ENCODE measurements around the gene JPH3.

JPH3 gene

GRCh38 chr16:87731607-87732006 is 129.3 kb downstream of the JPH3 start:
- DNase-seq (ENCODE audit: low read depth in 2 of 2, low spot score in 1 of 2) = no peak

DNA sequence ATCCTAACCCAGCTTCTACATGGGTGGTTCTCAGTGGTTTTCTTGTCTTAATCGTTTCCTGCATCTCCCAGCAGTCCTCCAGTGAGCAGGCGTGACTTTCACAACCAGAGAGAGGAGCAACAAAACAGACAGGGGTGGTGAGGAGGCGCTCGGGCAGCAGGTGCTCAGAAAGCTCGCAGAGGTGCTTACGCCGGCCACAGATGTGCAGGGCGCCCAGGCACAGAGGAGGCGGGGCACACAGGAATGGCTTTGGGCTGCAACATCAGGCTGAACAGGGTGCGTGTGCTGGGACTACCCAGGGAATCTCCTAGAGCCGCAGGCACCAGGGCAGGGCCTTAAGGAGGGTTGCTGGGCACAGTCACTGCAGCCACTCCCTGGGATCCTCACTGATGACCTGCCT is 130.9 kb downstream of the JPH3 start:
- no peak for DNase-seq (ENCODE audit: low read depth in 2 of 2, low spot score in 1 of 2)

DNA sequence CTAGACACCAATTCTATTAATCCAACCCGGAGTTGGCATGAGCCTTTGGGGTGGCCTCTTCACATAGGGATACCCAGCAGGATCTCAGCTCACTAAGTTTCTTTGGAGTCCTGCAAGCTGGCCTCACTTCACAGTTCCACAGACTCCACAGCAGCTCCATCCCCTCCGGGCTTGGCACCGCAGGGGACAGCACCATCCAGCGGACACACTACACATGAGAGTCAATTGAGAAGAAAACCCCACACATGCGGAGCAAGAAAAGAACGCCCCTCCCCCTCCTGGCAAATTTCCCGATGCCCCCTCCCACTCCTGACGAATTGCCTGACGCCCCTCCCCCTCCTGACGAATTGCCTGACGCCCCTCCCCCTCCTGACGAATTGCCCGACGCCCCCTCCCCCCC is 132.3 kb downstream of the JPH3 start:
- DNase-seq (ENCODE audit: low read depth in 2 of 2, low spot score in 1 of 2) = no peak

DNA sequence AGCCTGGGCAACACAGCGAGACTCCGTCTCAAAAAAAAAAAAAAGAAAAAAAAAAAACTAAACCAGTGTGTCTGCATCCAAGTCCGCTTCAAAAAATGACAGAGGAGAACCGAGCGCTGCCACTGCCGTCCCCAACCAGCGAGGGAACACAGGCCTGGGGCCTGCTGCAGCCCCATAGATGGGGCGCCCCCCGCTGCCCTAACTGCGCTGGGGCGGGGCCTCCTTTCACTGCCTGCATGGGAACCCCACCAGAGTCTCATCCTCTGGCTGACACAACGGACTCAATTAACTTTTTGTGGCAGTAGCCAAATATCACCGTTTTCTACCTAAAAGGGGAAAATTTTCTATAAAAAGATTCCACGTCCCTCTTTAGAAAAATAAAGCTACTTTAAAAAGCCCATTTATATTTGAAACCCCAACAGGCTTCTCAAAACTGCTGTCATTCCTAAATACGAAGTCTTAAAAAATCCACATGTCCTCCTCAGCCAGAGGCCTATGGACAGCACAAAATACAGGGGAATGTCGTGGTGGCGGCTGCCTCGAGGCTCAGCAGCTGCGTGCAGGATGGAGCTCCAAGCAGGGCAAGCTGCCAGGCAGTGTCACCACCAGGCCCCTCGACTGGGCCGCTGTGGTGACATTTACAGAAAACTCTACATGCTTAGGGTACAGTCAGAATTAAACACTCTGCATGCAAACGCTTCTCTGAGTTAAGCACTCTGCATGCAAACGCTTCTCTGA is 133.1 kb downstream of the JPH3 start:
- no peak for DNase-seq (ENCODE audit: low read depth in 2 of 2, low spot score in 1 of 2)

- no peak for DNase-seq (ENCODE audit: low read depth in 2 of 2, low spot score in 1 of 2)
These were observed 133.7 kb downstream of the JPH3 start for GRCh38 chr16:87736008-87736382.

DNA sequence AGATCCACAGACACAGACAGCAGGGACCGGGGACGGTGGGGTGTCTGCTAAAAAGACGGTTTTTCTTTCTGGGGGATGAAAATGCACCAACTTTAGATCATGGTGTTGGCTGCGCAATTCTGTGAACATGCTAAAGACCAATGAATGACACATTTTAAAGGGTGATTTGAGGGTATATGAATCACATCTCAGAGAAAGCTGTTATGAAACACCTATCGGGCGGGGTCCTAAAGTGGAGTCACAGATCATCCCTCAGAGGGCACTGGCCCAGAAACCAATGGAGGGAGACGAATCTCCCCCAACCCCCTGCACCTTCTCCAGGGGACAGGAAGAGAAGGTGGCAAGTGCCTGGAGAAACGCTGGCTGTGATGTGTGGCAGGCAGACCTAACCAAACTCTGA is 137.5 kb downstream of the JPH3 start:
- no peak for DNase-seq (ENCODE audit: low read depth in 2 of 2, low spot score in 1 of 2)

DNA sequence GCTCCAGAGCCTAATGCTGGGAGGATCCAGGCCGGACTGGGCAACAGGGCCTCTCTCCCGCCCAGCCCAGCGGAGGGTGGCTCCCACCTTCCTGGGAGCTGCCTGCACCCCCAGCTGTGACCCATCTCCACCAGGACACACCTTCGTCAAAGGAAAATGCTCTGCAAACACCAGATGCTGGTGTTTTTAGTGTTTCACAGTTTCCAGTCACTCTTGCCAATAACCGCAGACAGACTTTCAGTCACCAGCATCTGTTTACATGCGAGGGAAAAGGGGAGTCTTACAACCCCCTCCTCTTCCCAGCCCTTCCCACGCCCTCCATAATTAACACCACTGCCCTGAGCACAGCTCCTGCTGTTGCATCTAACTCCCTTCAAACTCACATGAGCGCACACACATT is 138.1 kb downstream of the JPH3 start:
- no peak for DNase-seq (ENCODE audit: low read depth in 2 of 2, low spot score in 1 of 2)

GRCh38 chr16:87740909-87741424 is 138.7 kb downstream of the JPH3 start:
- DNase-seq (ENCODE audit: low read depth in 2 of 2, low spot score in 1 of 2) = no peak

DNA sequence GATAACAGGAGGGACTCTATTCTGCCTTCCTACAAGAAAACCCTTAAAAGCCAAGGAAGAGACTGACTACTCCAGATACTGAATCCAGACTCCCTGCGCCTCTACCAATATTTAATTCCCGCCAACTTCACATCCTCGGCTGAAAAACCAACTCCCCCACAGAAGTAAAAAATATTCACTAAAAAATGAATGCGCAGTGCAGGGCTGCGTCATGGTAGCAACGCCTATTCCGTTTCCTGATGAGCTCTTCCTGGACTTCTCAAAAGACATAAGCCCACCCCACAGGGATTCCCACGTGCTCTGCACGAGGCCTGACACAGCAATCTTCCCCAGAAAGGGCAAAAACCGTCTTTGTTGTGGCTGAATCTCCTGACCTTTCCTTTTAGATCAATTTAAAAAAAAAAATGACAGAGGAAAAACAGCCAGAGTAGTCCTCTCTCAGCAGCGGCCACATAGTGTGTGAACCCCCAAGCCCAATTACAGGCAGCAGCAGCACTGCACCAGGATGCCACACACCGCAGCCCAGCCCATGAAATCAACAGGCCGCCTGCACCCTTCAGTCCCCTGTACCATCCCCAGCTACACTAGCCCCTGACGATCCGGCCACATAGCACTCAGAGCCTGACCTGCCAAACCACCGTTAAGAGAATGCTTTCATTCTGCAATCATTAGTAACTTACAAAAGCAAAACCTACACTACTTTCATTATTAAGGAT is 139.6 kb downstream of the JPH3 start:
- DNase-seq (ENCODE audit: low read depth in 2 of 2, low spot score in 1 of 2) = no peak

DNA sequence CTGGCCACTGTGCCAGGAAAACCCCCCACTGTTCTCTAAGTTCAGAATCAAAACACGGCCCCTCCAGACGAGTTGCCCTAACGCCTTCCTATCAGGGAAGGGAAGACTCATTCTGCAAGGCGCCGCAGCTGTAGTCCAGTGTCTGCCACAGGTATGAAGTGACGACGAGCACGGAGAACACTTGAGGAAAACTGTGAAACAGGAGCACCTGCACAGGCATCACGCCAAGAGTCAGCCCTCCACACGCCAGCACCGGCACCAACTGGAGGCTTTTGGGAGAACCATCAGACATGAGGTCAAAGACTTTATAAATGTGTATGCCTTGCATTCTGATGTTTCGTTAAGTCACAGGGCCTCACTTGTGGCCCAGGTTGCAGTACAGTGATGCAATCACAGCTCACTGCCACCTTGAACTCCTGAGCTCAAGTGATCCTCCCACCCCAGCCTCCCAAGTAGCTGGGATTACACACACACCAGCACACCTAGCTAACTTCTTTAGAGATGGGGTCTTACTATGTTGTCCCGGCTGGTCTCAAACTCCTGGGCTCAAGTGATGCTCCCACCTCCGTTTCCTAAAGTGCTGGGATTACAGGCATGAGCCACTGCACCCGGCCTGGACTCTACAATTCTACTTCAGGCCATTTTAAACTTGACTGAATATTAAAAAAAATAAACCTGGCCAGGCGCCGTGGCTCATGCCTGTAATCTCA is 140.6 kb downstream of the JPH3 start:
- no peak for DNase-seq (ENCODE audit: low read depth in 2 of 2, low spot score in 1 of 2)

- DNase-seq (ENCODE audit: low read depth in 2 of 2, low spot score in 1 of 2) = no peak
These were observed 142.6 kb downstream of the JPH3 start for GRCh38 chr16:87744750-87745514.

- DNase-seq (ENCODE audit: low read depth in 2 of 2, low spot score in 1 of 2) = no peak
These were observed 143.9 kb downstream of the JPH3 start for GRCh38 chr16:87746178-87746577.

All from stimulated activated CD8-positive, alpha-beta memory T cell treated with anti-CD3 and anti-CD28 coated beads, Interleukin-4, amount 100 ng/mL, for 4 hours (primary cell).